Common myeloid progenitor, CD34-positive (primary cell): ENCODE results near the gene AAR2.

Source experiments
- CTCF ChIA-PET: fragments of 350-600 bp; sonication (Branson Sonifier 250); formaldehyde crosslinking; loops from one replicate; lab custom pipeline; 2021; ENCODE audit warnings: antibody characterized with exemption; lab: Charles Lee
- POLR2A ChIA-PET: fragments of 350-600 bp; sonication (Branson Sonifier 250); formaldehyde crosslinking; loops from one replicate; lab custom pipeline; 2021; ENCODE audit warnings: antibody characterized with exemption; lab: Charles Lee
- DNase-seq, 3 donors: peaks; one replicate each; pipeline versions ENCODE4 v3.0.0 to v3.0.0-alpha.2; 2013
- H3K27ac ChIP-seq, 2 experiments: 1 replicate in 1 of 2; 2 replicates in 1 of 2; pipeline ENCODE4 v1.7.0; 2013; ENCODE audit warnings: inconsistent platforms in 2 of 2, low read length in 2 of 2, mild to moderate bottlenecking in 2 of 2, low read depth in 1 of 2, moderate library complexity in 1 of 2; ENCODE audit not compliant: severe bottlenecking in 2 of 2, insufficient read depth in 1 of 2, poor library complexity in 1 of 2
- H3K27me3 ChIP-seq, 5 experiments: replicated peaks in 2 of 5; 1 replicate in 3 of 5; 2 replicates in 2 of 5; pipeline versions ENCODE4 v1.6.1 to v1.7.0; 2013; ENCODE audit warnings: low read length in 4 of 5, mild to moderate bottlenecking in 2 of 5, moderate library complexity in 2 of 5, inconsistent platforms in 1 of 5; ENCODE audit not compliant: insufficient read depth in 5 of 5, control insufficient read depth in 4 of 5
- H3K36me3 ChIP-seq, 4 experiments: 1 replicate in 2 of 4; 2 replicates in 2 of 4; pipeline versions ENCODE4 v1.6.1 to v1.7.0; 2013; ENCODE audit warnings: low read length in 3 of 4, control low read depth in 1 of 4, mild to moderate bottlenecking in 1 of 4; ENCODE audit not compliant: control insufficient read depth in 4 of 4, insufficient read depth in 4 of 4
- H3K4me1 ChIP-seq, 4 experiments: 1 replicate in 3 of 4; 2 replicates in 1 of 4; pipeline versions ENCODE4 v1.6.1 to v1.7.1; 2013; ENCODE audit warnings: low read length in 3 of 4, mild to moderate bottlenecking in 3 of 4, control low read depth in 1 of 4, inconsistent platforms in 1 of 4, moderate library complexity in 1 of 4; ENCODE audit not compliant: control insufficient read depth in 4 of 4, insufficient read depth in 4 of 4; ENCODE audit errors: control extremely low read depth in 1 of 4
- H3K4me3 ChIP-seq, 7 experiments: 1 replicate in 4 of 7; 2 replicates in 3 of 7; pipeline versions ENCODE4 v1.5.1 to v1.7.0; 2013; ENCODE audit warnings: mild to moderate bottlenecking in 7 of 7, low read length in 6 of 7, moderate library complexity in 6 of 7, inconsistent platforms in 2 of 7, low read depth in 2 of 7, control low read depth in 1 of 7; ENCODE audit not compliant: insufficient read depth in 4 of 7, control insufficient read depth in 1 of 7; ENCODE audit errors: extremely low read depth in 1 of 7
- H3K9me3 ChIP-seq, 5 experiments: 1 replicate in 4 of 5; 2 replicates in 1 of 5; pipeline versions ENCODE4 v1.6.1 to v1.7.1; 2013; ENCODE audit warnings: low read length in 4 of 5, mild to moderate bottlenecking in 2 of 5, inconsistent platforms in 1 of 5, low read depth in 1 of 5, moderate library complexity in 1 of 5; ENCODE audit not compliant: control insufficient read depth in 4 of 5, insufficient read depth in 2 of 5; ENCODE audit errors: control extremely low read depth in 1 of 5
- WGBS: methylation state at CpG from one replicate; pipeline ENCODE4 v1.1.5; 2013; ENCODE audit not compliant: insufficient coverage; 5-methylcytosine and 5-hydroxymethylcytosine counted together

The AAR2 gene

GRCh38 chr20:36275011-36275410 is 38.7 kb downstream of the AAR2 start:
- Histone ChIP-seq H3K4me1 (no peaks in the 10 kb centered on the region), H3K27ac (no peak overlapping the region), H3K36me3 (no peaks in the 10 kb centered on the region), H3K9me3 (no peaks in the 10 kb centered on the region), H3K4me3 (no peak overlapping the region), H3K27me3 (peaks cover 0 to 20% (median 9%) of the 10 kb centered on the region in 5 experiments)
- no peak for DNase-seq
- ChIA-PET POLR2A (no interaction called here), CTCF (interaction anchor here (0.6 kb wide), 1 partner anchor 19 kb away, joined by 3 read pairs; no protein-coding TSS in a partner anchor)
- 91% methylated on average over 5 of the region's 5 CpGs for WGBS

DNA sequence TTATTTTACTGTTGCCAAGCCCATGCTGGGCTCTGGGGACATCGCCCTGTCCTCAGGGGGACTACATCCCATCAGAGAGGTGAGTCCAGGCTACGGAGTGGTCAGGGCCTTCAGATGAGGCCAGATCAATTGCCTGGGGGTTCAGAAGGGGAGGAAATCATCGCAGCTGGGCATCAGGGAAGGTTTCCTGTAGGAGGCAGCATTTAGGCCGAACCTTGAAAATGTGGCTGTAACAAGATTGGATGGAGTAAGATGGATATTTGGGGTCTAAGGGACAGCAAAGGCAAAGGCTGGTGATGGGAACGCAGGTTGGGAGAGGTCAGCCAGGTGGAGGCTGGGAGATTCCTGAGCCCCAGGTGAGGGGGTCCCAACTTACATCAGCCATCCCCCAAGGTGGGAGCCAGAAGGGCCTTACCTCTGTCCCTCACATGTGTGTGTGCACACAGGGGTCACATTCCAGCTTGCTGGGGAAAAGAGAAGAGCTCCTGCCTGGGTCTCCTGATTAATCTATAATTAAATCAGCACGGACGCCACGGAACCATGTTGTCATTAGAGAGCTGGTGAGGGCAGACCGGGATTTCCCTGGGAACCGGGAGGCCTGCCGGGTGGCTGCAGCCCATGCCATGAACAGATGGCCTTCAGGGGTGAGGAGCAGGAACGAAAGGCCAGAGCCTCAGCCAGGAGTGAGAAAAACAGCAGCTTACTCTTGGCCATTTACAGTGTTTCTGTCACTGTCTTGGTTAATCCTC is 39.3 kb downstream of the AAR2 start:
- Histone ChIP-seq H3K9me3 (no peaks in the 10 kb centered on the region), H3K27me3 (peaks cover 0 to 20% (median 9%) of the 10 kb centered on the region in 5 experiments), H3K4me3 (no peak overlapping the region), H3K4me1 (no peaks in the 10 kb centered on the region), H3K27ac (no peak overlapping the region), H3K36me3 (no peaks in the 10 kb centered on the region)
- 91% methylated on average over 11 of the region's 12 CpGs for WGBS
- ChIA-PET POLR2A (no interaction called here), CTCF (no interaction called here)
- no peak for DNase-seq

DNA sequence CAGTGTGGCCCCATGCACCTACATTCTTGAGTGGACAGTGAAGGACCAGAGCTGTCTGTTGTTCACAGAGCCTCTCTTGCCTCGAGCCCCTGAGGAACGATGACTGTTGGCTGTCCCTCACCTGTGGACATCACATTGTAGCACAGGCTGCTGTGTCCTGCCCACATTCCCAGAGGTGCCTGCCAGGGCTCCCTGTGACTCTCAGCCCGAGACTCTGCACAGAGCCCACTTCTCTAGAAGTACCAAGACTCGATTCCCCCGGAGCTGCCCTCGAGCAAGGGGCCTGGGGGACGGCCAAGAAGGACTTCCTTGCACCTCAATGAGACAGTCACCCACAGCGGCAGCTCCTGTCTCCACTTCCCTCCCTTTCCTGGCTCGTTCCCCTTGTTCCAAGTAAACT is 41.3 kb downstream of the AAR2 start:
- no peak for DNase-seq
- H3K4me1 ChIP-seq, result no peaks in the 10 kb centered on the region
- H3K36me3 ChIP-seq, result no peaks in the 10 kb centered on the region
- H3K27ac ChIP-seq, result no peak overlapping the region
- peaks cover 0 to 20% (median 9%) of the 10 kb centered on the region in 5 experiments for H3K27me3 ChIP-seq
- POLR2A ChIA-PET, result no interaction called here
- no peaks in the 10 kb centered on the region for H3K9me3 ChIP-seq
- no peak overlapping the region for H3K4me3 ChIP-seq
- CTCF ChIA-PET, result interaction anchor here (1.7 kb wide), 1 partner anchor 122 kb away, joined by 3 read pairs; no protein-coding TSS in a partner anchor
- 74% methylated on average over 6 of the region's 9 CpGs for WGBS

GRCh38 chr20:36279362-36279761 is 43.1 kb downstream of the AAR2 start:
- DNase-seq, result no peak
- peaks cover 0 to 15% (median 6%) of the 10 kb centered on the region in 5 experiments for H3K27me3 ChIP-seq

DNA sequence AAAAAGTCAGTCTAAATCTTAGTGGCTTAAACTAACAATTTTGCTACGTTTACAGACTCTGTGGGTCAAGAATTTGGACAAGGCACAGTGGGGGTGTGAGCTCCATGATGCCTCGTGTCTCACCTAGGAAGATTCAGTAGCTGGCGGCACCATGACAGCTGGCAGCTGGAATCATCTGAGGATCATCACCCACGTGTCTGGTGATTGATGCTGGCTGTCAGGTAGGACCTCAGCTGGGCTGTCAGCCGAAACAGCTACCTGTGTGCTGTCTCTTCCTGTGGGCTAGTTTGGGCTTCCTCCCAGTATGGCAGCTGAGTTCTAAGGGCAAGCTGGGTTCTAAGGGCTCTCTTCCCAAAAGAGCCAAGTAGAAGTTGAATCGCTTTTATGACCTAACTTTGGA is 43.5 kb downstream of the AAR2 start:
- Histone ChIP-seq H3K27me3 (peaks cover 0 to 16% (median 6%) of the 10 kb centered on the region in 5 experiments), H3K27ac (no peak overlapping the region), H3K36me3 (no peaks in the 10 kb centered on the region), H3K4me3 (no peak overlapping the region), H3K9me3 (no peaks in the 10 kb centered on the region), H3K4me1 (no peaks in the 10 kb centered on the region)
- ChIA-PET POLR2A (interaction anchor here (0.6 kb wide), 1 partner anchor 440 kb away, joined by 6 read pairs; no protein-coding TSS in a partner anchor), CTCF (no interaction called here)
- no peak for DNase-seq
- WGBS, result 93% methylated on average over 6 of the region's 6 CpGs

More at GRCh38 chr20:36279362-36279761, 43.1 kb downstream of the AAR2 start:
- H3K4me1 ChIP-seq, result no peaks in the 10 kb centered on the region
- WGBS, result 96% methylated on average over 4 of the region's 5 CpGs
- ChIA-PET POLR2A (interaction anchor here (0.6 kb wide), 1 partner anchor 440 kb away, joined by 6 read pairs; no protein-coding TSS in a partner anchor), CTCF (interaction anchor here (1.7 kb wide), 1 partner anchor 120 kb away, joined by 3 read pairs; no protein-coding TSS in a partner anchor)
- H3K27ac ChIP-seq, result no peak overlapping the region
- no peak overlapping the region for H3K4me3 ChIP-seq
- no peaks in the 10 kb centered on the region for H3K9me3 ChIP-seq
- H3K36me3 ChIP-seq, result no peaks in the 10 kb centered on the region

DNA sequence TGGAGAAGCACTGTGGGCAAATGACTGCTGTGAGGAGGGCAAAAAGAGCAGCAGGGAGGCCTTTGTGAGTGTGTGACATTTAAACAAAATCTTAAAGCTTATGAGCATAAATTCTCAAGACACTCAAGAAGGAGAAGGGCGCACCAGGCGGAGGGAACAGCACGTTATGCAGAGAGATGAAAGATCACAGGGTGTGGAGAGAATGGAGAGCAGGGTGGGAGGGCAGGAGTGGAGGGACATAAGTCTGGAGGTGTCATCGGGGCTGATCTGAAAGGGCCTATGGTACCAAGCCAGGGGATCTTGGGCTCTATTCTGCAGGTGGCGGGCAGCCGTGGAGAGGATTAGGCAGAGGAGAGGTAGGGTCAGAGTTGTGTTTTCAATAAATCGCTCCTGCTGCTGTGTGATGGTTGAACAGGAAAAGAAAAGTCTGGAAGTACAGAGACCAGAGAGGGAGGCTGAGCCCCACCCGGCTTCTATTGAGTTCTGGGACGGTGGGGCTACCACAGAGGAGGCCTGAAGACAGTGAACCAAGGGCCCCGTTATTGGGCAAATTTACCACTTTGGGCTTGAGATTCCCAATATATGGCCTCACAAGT is 45.6 kb downstream of the AAR2 start:
- Histone ChIP-seq H3K4me1 (no peaks in the 10 kb centered on the region), H3K27ac (no peak overlapping the region), H3K4me3 (no peak overlapping the region), H3K36me3 (no peaks in the 10 kb centered on the region), H3K9me3 (no peaks in the 10 kb centered on the region), H3K27me3 (peaks cover 0 to 19% (median 4%) of the 10 kb centered on the region in 5 experiments)
- no peak for DNase-seq
- ChIA-PET CTCF (interaction anchor here (1.5 kb wide), 1 partner anchor 8 kb away, joined by 4 read pairs; no protein-coding TSS in a partner anchor), POLR2A (no interaction called here)
- 95% methylated on average over 6 of the region's 10 CpGs for WGBS

DNA sequence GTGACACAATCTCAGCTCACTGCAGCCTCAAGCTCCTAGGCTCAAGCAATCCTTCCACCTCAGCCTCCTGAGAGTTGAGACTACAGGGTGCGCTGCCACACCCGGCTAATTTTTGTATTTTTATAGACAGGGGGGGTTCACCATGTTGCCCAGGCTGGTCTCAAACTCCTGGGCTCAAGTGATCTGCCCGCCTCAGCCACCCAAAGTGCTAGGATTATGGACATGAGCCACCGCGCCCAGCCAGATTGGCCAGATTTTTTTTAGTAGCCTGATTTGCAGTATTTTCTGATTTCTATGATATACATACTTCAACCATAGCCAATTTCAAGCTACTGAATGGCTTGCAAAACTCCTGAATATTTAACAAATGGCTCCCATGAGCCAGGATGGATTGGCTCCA is 48.5 kb downstream of the AAR2 start:
- WGBS, result 93% methylated on average over 3 of the region's 5 CpGs
- peaks cover 0 to 19% (median 4%) of the 10 kb centered on the region in 5 experiments for H3K27me3 ChIP-seq
- H3K27ac ChIP-seq, result no peak overlapping the region
- H3K4me3 ChIP-seq, result no peak overlapping the region
- H3K9me3 ChIP-seq, result peaks cover 0 to 2% (median 0%) of the 10 kb centered on the region in 5 experiments
- DNase-seq, result no peak
- H3K4me1 ChIP-seq, result no peaks in the 10 kb centered on the region
- ChIA-PET POLR2A (no interaction called here), CTCF (no interaction called here)
- no peaks in the 10 kb centered on the region for H3K36me3 ChIP-seq
